ENCODE data around the gene BMP7. TPM values are rescaled to one million over a fixed set of nuclear protein-coding genes. Genes with fewer than 3 reads are reported as not detected.
"Not testable (repeated sequence)": the region's sequence is repeated elsewhere in the genome, so short reads cannot be mapped to it uniquely, and the experiment has no call there.

Gene BMP7
- total RNA-seq, 1 donor from 2014 or later = not detected

GRCh38 chr20:57251344-57251743 is 15.1 kb downstream of the BMP7 start:
- no peak for DNase-seq (ENCODE audit: extremely low read depth, low read depth, low spot score)

GRCh38 chr20:57250607-57251343 is 15.7 kb downstream of the BMP7 start:
- DNase-seq (ENCODE audit: extremely low read depth, low read depth, low spot score) = no peak

GRCh38 chr20:57249772-57250171 is 16.7 kb downstream of the BMP7 start:
- DNase-seq (ENCODE audit: extremely low read depth, low read depth, low spot score) = no peak

- DNase-seq (ENCODE audit: extremely low read depth, low read depth, low spot score) = no peak
Observed at GRCh38 chr20:57249073-57249472, 17.4 kb downstream of the BMP7 start.

- no peak for DNase-seq (ENCODE audit: extremely low read depth, low read depth, low spot score)
Observed at GRCh38 chr20:57248132-57248797, 18.2 kb downstream of the BMP7 start.

GRCh38 chr20:57247292-57247965 is 19.0 kb downstream of the BMP7 start:
- DNase-seq (ENCODE audit: extremely low read depth, low read depth, low spot score) = no peak

- no peak for DNase-seq (ENCODE audit: extremely low read depth, low read depth, low spot score)
Observed at GRCh38 chr20:57245997-57246396, 20.4 kb downstream of the BMP7 start.

- no peak for DNase-seq (ENCODE audit: extremely low read depth, low read depth, low spot score)
Observed at GRCh38 chr20:57244627-57245214, 21.7 kb downstream of the BMP7 start.

- no peak for DNase-seq (ENCODE audit: extremely low read depth, low read depth, low spot score)
Observed at GRCh38 chr20:57244221-57244585, 22.2 kb downstream of the BMP7 start.

GRCh38 chr20:57243480-57244220 is 22.8 kb downstream of the BMP7 start:
- no peak for DNase-seq (ENCODE audit: extremely low read depth, low read depth, low spot score)

- DNase-seq (ENCODE audit: extremely low read depth, low read depth, low spot score) = no peak
Observed at GRCh38 chr20:57242414-57242813, 24.0 kb downstream of the BMP7 start.

GRCh38 chr20:57241363-57241991 is 25.0 kb downstream of the BMP7 start:
- DNase-seq (ENCODE audit: extremely low read depth, low read depth, low spot score) = no peak

- DNase-seq (ENCODE audit: extremely low read depth, low read depth, low spot score) = no peak
Observed at GRCh38 chr20:57240581-57241362, 25.7 kb downstream of the BMP7 start.

- not testable (repeated sequence) for DNase-seq (ENCODE audit: extremely low read depth, low read depth, low spot score)
Observed at GRCh38 chr20:57239725-57240124, 26.7 kb downstream of the BMP7 start.

- DNase-seq (ENCODE audit: extremely low read depth, low read depth, low spot score) = not testable (repeated sequence)
Observed at GRCh38 chr20:57239324-57239723, 27.1 kb downstream of the BMP7 start.

GRCh38 chr20:57238089-57238488 is 28.4 kb downstream of the BMP7 start:
- no peak for DNase-seq (ENCODE audit: extremely low read depth, low read depth, low spot score)

- DNase-seq (ENCODE audit: extremely low read depth, low read depth, low spot score) = no peak
Observed at GRCh38 chr20:57237585-57237953, 28.9 kb downstream of the BMP7 start.

- no peak for DNase-seq (ENCODE audit: extremely low read depth, low read depth, low spot score)
Observed at GRCh38 chr20:57236813-57237584, 29.4 kb downstream of the BMP7 start.
